Nephron progenitor cell (in vitro differentiated cells): ENCODE results near the gene LSS.

ENCODE experiments used
- DNase-seq: peaks from one replicate; pipeline ENCODE4 v3.0.0; 2021
- H3K27ac Mint-ChIP-seq: 2 replicates; pipeline ENCODE4 v1.8.0; 2021; ENCODE audit warnings: mild to moderate bottlenecking, moderate library complexity, mixed read lengths
- H3K27me3 Mint-ChIP-seq: 2 replicates; pipeline ENCODE4 v1.8.0; 2021; ENCODE audit warnings: mild to moderate bottlenecking, low read depth, mixed read lengths; ENCODE audit not compliant: poor library complexity
- H3K36me3 Mint-ChIP-seq: 2 replicates; pipeline ENCODE4 v1.8.0; 2021; ENCODE audit warnings: low read depth, mixed read lengths
- H3K4me1 Mint-ChIP-seq: 2 replicates; pipeline ENCODE4 v1.8.0; 2021; ENCODE audit warnings: mixed read lengths
- H3K4me3 Mint-ChIP-seq: 2 replicates; pipeline ENCODE4 v1.8.0; 2021; ENCODE audit warnings: mild to moderate bottlenecking, moderate library complexity, mixed read lengths
- H3K9me3 Mint-ChIP-seq: 2 replicates; pipeline ENCODE4 v1.8.0; 2021; ENCODE audit warnings: mild to moderate bottlenecking, moderate library complexity, mixed read lengths
- TF ChIP-seq, protein P1 (sequence below): fragments of 200-600 bp; sonication (generic); IDR thresholded peaks from 2 replicates; pipeline ENCODE4 v1.5.0; 2021; ENCODE audit warnings: antibody characterized with exemption

The LSS gene

DNA sequence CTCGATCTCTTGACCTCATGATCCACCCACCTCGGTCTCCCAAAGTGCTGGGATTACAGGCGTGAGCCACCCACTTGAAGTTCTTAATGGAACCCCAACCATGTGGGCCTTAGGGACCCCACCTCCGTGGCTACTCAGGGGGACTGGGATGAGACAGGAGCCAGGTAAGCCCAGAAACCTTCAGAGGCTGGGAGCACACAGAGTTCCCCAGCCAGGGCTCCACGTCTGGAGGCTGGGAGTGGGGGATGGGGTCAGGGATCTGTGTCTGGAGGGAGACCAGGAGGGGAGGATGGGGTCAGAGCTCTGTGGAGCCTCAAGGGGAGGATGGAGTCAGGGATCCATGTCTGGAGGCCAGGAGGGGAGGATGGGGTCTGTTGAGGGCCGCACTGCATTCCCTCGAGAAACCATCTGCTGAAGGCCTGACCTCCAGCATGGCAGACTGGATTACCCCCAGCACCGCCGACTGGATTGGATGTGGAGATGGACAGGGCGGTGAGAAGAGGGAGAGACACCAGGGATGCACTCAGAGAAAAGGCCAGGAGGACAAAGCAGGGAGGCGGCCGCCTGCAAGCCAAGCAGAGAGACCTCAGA is 71.1 kb downstream of the LSS start:
- no peaks in the 10 kb centered on the region for H3K27me3 Mint-ChIP-seq
- no peak overlapping the region for H3K27ac Mint-ChIP-seq
- DNase-seq = no peak
- TF ChIP-seq, protein P1, sequence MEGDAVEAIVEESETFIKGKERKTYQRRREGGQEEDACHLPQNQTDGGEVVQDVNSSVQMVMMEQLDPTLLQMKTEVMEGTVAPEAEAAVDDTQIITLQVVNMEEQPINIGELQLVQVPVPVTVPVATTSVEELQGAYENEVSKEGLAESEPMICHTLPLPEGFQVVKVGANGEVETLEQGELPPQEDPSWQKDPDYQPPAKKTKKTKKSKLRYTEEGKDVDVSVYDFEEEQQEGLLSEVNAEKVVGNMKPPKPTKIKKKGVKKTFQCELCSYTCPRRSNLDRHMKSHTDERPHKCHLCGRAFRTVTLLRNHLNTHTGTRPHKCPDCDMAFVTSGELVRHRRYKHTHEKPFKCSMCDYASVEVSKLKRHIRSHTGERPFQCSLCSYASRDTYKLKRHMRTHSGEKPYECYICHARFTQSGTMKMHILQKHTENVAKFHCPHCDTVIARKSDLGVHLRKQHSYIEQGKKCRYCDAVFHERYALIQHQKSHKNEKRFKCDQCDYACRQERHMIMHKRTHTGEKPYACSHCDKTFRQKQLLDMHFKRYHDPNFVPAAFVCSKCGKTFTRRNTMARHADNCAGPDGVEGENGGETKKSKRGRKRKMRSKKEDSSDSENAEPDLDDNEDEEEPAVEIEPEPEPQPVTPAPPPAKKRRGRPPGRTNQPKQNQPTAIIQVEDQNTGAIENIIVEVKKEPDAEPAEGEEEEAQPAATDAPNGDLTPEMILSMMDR = no peak
- H3K4me1 Mint-ChIP-seq = peaks cover 24% of the 10 kb centered on the region
- peaks cover 3% of the 10 kb centered on the region for H3K9me3 Mint-ChIP-seq
- peaks cover 8% of the 10 kb centered on the region for H3K36me3 Mint-ChIP-seq
- no peak overlapping the region for H3K4me3 Mint-ChIP-seq

DNA sequence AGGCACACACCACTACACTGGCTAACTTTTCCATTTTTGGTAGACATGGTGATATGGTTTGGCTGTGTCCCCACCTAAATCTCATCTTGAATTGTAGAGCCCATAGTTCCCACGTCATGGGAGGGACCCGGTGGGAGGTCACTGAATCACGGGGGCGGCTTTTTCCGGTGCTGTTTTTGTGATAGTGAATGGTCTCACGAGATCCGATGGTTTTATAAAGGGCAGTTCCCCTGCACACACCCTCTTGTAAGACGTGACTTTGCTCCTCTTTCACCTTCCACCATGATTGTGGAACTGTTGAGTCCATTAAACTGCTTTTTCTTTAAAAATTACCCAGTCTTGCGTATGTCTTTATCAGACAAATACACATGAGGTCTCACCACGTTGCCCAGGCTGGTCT is 71.9 kb downstream of the LSS start:
- DNase-seq = no peak
- Mint-ChIP-seq H3K36me3 (no peaks in the 10 kb centered on the region), H3K9me3 (no peaks in the 10 kb centered on the region), H3K27me3 (no peaks in the 10 kb centered on the region), H3K27ac (peak overlapping the region; percentile 92), H3K4me1 (peaks cover 31% of the 10 kb centered on the region), H3K4me3 (no peak overlapping the region)
- TF ChIP-seq, protein P1 = no peak

DNA sequence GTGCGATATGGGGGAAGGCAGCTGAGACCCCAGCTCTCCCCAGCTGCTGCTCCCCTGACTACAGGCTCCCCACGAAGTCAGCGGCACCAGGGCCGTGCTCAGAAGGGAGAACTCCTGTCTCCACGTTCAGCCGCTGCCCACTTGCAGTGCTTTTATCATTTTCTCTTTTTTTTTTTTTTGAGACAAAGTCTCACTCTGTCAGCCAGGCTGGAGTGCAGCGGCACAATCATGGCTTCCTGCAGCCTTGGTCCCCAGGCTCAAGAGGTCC is 72.3 kb downstream of the LSS start:
- Mint-ChIP-seq H3K9me3 (no peaks in the 10 kb centered on the region), H3K4me1 (peaks cover 31% of the 10 kb centered on the region), H3K36me3 (no peaks in the 10 kb centered on the region), H3K27ac (peak overlapping the region; percentile 92), H3K4me3 (no peak overlapping the region), H3K27me3 (no peaks in the 10 kb centered on the region)
- no peak for DNase-seq
- TF ChIP-seq, protein P1 = no peak

DNA sequence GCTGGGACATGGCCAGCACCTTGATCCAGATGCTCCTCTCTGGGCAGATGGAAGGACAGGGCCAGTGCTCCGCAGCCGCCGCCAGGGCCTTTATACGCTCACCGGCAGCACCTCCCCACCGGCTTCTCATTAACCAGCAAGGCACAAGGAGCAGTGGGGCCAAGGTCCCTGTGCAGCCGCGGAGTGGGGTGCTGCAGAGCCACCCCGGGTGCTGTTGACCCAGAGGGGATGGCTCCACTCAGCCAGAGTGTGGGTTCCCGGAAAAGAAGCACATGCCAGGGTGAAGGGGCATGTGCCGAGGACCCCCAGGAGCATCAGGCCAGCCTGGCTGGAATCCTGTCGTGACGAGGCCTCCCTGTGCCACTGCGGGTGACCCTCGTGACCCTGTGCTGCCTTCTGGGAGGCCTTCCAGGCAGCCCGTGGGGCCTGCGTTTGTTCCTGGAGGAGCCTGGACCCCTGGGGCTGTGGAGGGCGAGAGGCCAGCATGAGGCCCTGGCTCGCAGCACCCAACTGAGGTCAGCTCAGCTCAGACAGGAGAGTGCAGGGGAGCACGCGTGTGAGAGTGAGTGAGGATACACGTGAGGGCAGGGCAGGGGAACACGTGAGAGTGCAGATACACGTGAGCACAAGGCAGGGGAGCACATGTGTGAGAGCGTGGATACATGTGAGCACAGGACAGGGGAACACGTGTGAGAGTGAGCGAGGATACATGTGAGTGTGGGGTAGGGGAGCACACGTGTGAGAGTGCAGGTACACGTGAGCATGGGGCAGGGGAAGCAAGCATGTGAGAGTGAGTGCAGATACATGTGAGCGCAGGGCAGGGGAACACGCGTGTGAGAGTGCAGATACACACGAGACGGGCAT is 72.8 kb downstream of the LSS start, which contains the start of gene FTCD:
Gene FTCD (minus strand): TSS at position 66 of the 864 bp plus-strand sequence. CDS start 56 bp downstream, at position 10.
- Mint-ChIP-seq H3K4me1 (peaks cover 31% of the 10 kb centered on the region), H3K36me3 (no peaks in the 10 kb centered on the region), H3K9me3 (no peaks in the 10 kb centered on the region), H3K27me3 (no peaks in the 10 kb centered on the region), H3K27ac (peak within 1 kb of the TSS; percentile 92), H3K4me3 (no peak within 1 kb of the TSS)
- peak; percentile 29 for DNase-seq
- TF ChIP-seq, protein P1 = no peak

DNA sequence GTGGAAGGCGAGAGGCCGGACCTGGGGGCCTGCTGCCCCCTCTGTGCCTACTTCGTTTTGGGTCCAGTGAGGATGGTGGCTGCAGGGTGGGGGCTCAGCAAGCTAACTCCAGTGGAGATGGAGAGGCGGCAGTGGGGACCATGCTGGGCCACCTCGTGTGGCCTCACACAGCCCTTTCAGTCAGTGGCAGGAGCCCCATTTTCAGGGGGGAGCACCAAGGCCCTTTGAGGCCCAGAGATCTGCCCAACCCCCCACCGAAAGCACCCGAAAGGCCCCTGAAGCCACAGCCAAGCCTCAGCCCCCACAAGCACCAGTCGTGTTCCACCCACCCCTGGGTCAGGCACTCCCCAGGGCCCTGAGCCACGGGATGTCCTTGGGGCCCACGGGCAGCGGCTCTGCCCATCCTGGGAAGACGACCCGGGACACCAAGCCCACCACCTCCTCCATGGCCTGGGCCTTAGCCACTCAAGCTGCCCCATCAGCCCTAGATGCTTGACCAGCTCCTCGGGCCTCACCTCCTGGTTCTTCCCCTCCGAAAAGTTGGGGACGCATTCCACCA is 73.5 kb downstream of the LSS start:
- no peak for DNase-seq
- no peak overlapping the region for H3K27ac Mint-ChIP-seq
- H3K27me3 Mint-ChIP-seq = no peaks in the 10 kb centered on the region
- H3K4me1 Mint-ChIP-seq = peaks cover 31% of the 10 kb centered on the region
- H3K9me3 Mint-ChIP-seq = no peaks in the 10 kb centered on the region
- TF ChIP-seq, protein P1 = no peak
- no peak overlapping the region for H3K4me3 Mint-ChIP-seq
- H3K36me3 Mint-ChIP-seq = no peaks in the 10 kb centered on the region
